HEK293T (cell line): ENCODE measurements around the gene TMEM44.

Experiments used
- CTCF ChIA-PET: fragments of 350-600 bp; formaldehyde crosslinking; extraction: SDS; loops from one replicate; lab custom pipeline; 2021; ENCODE audit warnings: antibody characterized with exemption, inconsistent platforms; lab: Yijun Ruan, JAX
- POLR2A ChIA-PET: fragments of 350-600 bp; formaldehyde crosslinking; extraction: SDS; loops from one replicate; lab custom pipeline; 2020; ENCODE audit warnings: antibody characterized with exemption, inconsistent platforms; lab: Yijun Ruan, JAX
- DNase-seq: peaks from one replicate; pipeline ENCODE4 v3.0.0; 2012; ENCODE audit warnings: mixed read lengths; ENCODE audit errors: extremely low spot score
- ARNT ChIP-seq: fragments of 450-650 bp; IDR thresholded peaks from 2 replicates; pipeline ENCODE4 v1.6.1; 2017; ENCODE audit warnings: mild to moderate bottlenecking
- BHLHE40 ChIP-seq: fragments of 450-650 bp; IDR thresholded peaks from 2 replicates; pipeline ENCODE4 v1.6.1; 2016; ENCODE audit warnings: mild to moderate bottlenecking, moderate library complexity, borderline replicate concordance
- CTBP1 ChIP-seq: fragments of 450-650 bp; IDR thresholded peaks from 2 replicates; pipeline ENCODE4 v1.6.1; 2016; ENCODE audit warnings: borderline replicate concordance
- ELF4 ChIP-seq: fragments of 450-650 bp; IDR thresholded peaks from 2 replicates; pipeline ENCODE4 v1.6.1; 2017; ENCODE audit warnings: antibody characterized with exemption
- FOXA1 ChIP-seq: fragments of 450-650 bp; IDR thresholded peaks from 2 replicates; pipeline ENCODE4 v1.6.1; 2016; ENCODE audit warnings: mild to moderate bottlenecking
- FOXK2 ChIP-seq: fragments of 450-650 bp; IDR thresholded peaks from 2 replicates; pipeline ENCODE4 v1.6.1; 2016; ENCODE audit warnings: mild to moderate bottlenecking
- FOXM1 ChIP-seq: fragments of 450-650 bp; IDR thresholded peaks from 2 replicates; pipeline ENCODE4 v1.6.1; 2017; ENCODE audit warnings: mild to moderate bottlenecking, borderline replicate concordance
- HDGF ChIP-seq: fragments of 450-650 bp; IDR thresholded peaks from 2 replicates; pipeline ENCODE4 v1.6.1; 2017; ENCODE audit warnings: antibody characterized with exemption, borderline replicate concordance
- L3MBTL2 ChIP-seq: fragments of 450-650 bp; conservative IDR thresholded peaks from 2 replicates; pipeline ENCODE4 v1.6.1; 2016; ENCODE audit warnings: mild to moderate bottlenecking
- LEF1 ChIP-seq: fragments of 450-650 bp; IDR thresholded peaks from 2 replicates; pipeline ENCODE4 v1.6.1; 2017; ENCODE audit warnings: mild to moderate bottlenecking, borderline replicate concordance
- NFRKB ChIP-seq: fragments of 450-650 bp; IDR thresholded peaks from 2 replicates; pipeline ENCODE4 v1.6.1; 2016; ENCODE audit warnings: mild to moderate bottlenecking, moderate library complexity
- PKNOX1 ChIP-seq: fragments of 450-650 bp; IDR thresholded peaks from 2 replicates; pipeline ENCODE4 v1.6.1; 2016
- SP1 ChIP-seq: fragments of 450-650 bp; IDR thresholded peaks from 2 replicates; pipeline ENCODE4 v1.6.1; 2017
- SUZ12 ChIP-seq: fragments of 450-650 bp; IDR thresholded peaks from 2 replicates; pipeline ENCODE4 v1.6.1; 2016; ENCODE audit warnings: mild to moderate bottlenecking
- TARDBP ChIP-seq: fragments of 450-650 bp; IDR thresholded peaks from 2 replicates; pipeline ENCODE4 v1.6.1; 2016
- ZNF384 ChIP-seq: fragments of 450-650 bp; IDR thresholded peaks from 2 replicates; pipeline ENCODE4 v1.6.1; 2016

Gene TMEM44

GRCh38 chr3:194602669-194603171 lies 30.5 kb downstream of the TMEM44 start:
- CTCF ChIA-PET: interaction anchor here (0.6 to 1.3 kb wide), 2 partner anchors 8 to 587 kb away, joined by 3 to 5 read pairs; no protein-coding TSS in a partner anchor
- POLR2A ChIA-PET: no interaction called here
- DNase-seq: no peak
- TF ChIP-seq FOXK2: no peak
- TF ChIP-seq SP1: no peak
- no peak for TF ChIP-seq TARDBP
- no peak for TF ChIP-seq PKNOX1
- no peak for TF ChIP-seq NFRKB
- TF ChIP-seq SUZ12: no peak
- no peak for TF ChIP-seq FOXA1
- no peak for TF ChIP-seq ZNF384
- no peak for TF ChIP-seq CTBP1
- TF ChIP-seq ARNT: no peak
- no peak for TF ChIP-seq BHLHE40
- no peak for TF ChIP-seq L3MBTL2
- TF ChIP-seq HDGF: no peak
- no peak for TF ChIP-seq FOXM1
- TF ChIP-seq ELF4: no peak
- no peak for TF ChIP-seq LEF1

DNA sequence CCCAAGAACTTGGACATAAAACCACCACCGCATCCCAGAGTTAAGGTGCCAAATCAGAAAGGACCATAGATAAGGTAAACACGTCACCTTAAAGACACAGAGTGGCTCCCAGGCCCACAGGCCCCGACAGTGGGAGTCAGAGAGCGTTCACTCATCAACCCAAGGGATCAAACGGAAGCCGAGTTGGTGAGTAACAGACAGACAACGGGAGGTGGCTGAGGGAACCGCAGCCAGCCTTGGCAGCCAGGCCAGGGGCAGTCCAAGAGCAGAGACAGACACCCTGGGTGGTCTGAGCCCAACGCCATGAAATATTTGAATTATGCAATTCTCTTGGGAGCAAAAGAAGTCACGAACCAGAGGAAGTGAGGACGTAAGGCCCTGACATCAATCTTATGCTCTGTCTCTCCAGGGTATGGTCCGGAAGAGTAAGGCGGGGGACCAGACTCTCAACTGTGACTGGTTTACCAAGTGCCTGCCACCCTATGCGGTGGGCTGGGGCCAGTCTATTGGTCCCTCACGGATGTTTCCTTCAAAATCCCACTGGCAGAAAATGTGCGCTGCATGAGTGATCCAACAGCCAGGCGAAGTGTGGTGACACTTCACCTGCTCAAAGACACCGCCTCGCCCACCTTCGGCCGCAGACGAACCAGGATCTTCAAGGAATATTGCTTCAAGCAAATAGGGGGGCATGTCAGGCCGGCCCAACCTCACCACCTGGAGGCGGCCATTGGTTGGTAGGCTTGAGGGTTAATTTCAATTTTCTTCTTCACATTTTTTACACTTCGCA lies 34.3 kb downstream of the TMEM44 start:
- TF ChIP-seq TARDBP (no peak), SP1 (no peak), FOXA1 (no peak), NFRKB (no peak), SUZ12 (no peak), FOXK2 (no peak), ZNF384 (no peak), HDGF (no peak)
- no peak for DNase-seq
- POLR2A ChIA-PET: no interaction called here
- CTCF ChIA-PET: no interaction called here

DNA sequence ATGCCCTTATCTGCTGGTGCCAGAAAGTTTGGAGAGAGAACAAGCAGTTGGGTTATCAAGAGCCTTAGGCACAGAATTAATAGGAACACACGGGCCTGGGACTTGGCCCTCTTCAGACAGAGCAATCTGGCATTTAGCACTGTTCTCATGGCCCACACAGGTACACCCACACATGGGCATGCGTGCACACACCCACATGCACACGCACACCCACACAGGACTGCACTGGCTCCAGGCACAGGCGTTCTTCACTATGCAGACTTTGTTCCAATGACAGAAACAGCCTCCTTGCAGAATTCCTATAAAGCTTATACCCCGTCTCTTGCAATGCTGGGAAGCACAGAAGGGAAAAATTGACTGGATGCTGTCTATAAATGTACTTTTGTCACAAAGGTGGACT lies 36.3 kb downstream of the TMEM44 start:
- no peak for TF ChIP-seq ZNF384
- TF ChIP-seq LEF1: no peak
- no peak for TF ChIP-seq FOXA1
- no peak for TF ChIP-seq HDGF
- TF ChIP-seq FOXK2: no peak
- no peak for TF ChIP-seq PKNOX1
- TF ChIP-seq SUZ12: no peak
- TF ChIP-seq ARNT: no peak
- no peak for TF ChIP-seq FOXM1
- no peak for TF ChIP-seq SP1
- no peak for TF ChIP-seq CTBP1
- no peak for TF ChIP-seq BHLHE40
- no peak for TF ChIP-seq NFRKB
- TF ChIP-seq ELF4: no peak
- TF ChIP-seq TARDBP: no peak
- TF ChIP-seq L3MBTL2: no peak
- ChIA-PET POLR2A (no interaction called here), CTCF (no interaction called here)
- no peak for DNase-seq

DNA sequence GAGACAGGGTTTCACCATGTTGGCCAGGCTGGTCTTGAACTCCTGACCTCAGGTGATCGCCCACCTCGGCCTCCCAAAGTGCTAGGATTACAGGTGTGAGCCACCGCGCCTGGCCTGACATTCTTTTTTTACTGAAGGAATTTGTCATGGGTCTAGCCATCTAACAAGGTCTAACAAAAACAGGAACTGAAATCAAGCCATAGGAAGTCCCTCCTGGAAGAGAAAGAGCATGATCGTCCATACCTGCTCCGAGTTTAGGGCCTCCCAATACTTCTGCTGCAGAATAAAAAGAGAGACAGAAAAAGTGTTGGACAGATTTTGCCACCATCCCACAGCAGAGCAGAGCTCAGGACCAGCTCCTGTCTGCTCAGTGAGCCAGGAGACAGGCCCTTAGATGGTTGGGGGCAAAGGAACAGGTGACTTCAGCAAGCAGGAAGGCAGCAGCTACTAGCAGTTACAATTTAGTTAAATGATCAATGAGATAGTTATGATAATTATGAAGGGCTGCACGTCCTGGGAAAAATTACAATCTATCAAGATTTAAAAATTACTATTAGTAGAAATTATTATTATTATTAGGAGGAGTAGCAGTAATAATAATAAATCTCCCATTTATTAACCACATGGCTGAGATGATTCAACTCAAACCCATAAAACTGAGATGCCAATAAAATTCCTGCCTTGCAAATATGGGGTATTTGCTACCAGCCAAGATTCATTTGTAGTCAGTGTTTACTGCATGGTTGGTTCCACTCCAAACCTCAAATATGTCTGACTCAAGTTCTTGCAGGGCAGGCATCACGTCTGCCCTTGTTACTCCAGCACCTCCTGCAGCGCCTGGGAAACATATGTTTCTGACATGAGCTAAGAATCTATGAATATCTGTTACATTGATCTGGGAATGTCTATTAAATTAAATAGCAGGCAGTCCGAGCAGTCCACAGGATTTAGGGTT lies 40.1 kb downstream of the TMEM44 start:
- ChIA-PET CTCF (no interaction called here), POLR2A (no interaction called here)
- DNase-seq: no peak

GRCh38 chr3:194588741-194589140 lies 44.5 kb downstream of the TMEM44 start:
- POLR2A ChIA-PET: no interaction called here
- CTCF ChIA-PET: no interaction called here
- DNase-seq: no peak
- TF ChIP-seq ARNT: no peak
- TF ChIP-seq FOXA1: no peak
- TF ChIP-seq SP1: no peak
- TF ChIP-seq LEF1: no peak
- TF ChIP-seq SUZ12: no peak
- TF ChIP-seq ZNF384: no peak
- no peak for TF ChIP-seq FOXK2
- no peak for TF ChIP-seq PKNOX1
- no peak for TF ChIP-seq ELF4
- no peak for TF ChIP-seq TARDBP
- TF ChIP-seq FOXM1: no peak
- no peak for TF ChIP-seq HDGF
- no peak for TF ChIP-seq NFRKB
- TF ChIP-seq BHLHE40: no peak
- no peak for TF ChIP-seq CTBP1
- no peak for TF ChIP-seq L3MBTL2

More for the DNA sequence above, 40.1 kb downstream of the TMEM44 start:
- no peak for TF ChIP-seq TARDBP

DNA sequence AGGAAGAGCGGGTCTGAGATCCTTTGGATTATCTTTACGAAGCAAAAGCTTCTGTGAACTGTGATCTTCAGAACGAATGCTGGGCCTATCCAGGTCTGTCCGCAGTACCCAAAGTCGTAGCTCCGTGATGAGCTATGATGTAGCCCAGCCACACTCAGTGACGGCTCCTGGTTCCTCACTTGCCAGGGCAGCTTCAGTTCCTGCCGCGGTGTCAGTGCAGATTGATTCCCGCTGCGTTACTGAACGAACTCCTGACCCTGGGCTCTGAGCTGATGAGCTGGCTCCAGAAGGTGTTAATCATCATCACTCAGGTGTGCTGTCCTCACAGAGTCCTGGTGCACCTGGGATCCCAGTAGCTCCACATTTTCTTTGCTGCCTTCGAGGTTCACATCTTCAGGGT lies 45.0 kb downstream of the TMEM44 start:
- ChIA-PET CTCF (no interaction called here), POLR2A (no interaction called here)
- no peak for DNase-seq
- TF ChIP-seq ARNT (no peak), FOXM1 (no peak), TARDBP (no peak), HDGF (no peak), CTBP1 (no peak), L3MBTL2 (no peak), PKNOX1 (no peak), SP1 (no peak), NFRKB (no peak), FOXA1 (no peak), FOXK2 (no peak), ZNF384 (no peak), LEF1 (no peak), SUZ12 (no peak), ELF4 (no peak), BHLHE40 (no peak)
